ENCODE results near the gene CSNK1G1.

- TF ChIP-seq CTCF (IDR thresholded peaks at IDR 0.05) (no peak), POLR2A (IDR thresholded peaks at IDR 0.05) (no peak)
Measured at GRCh38 chr15:64229129-64229724, 126.7 kb downstream of the CSNK1G1 start.
